BLaER1 treated with 17β-estradiol and CSF1 and Interleukin-3, amounts not matched to agents 10 nM and 100 nM (cell line): ENCODE results near the gene MADD.

ENCODE experiments used
- H3K27ac ChIP-seq, 11 experiments: shearing (Covaris generic); formaldehyde crosslinking; 2 replicates each; pipeline ENCODE4 v1.8.1; 2022
- H3K27me3 ChIP-seq, 11 experiments: shearing (Covaris generic); formaldehyde crosslinking; 2 replicates each; pipeline ENCODE4 v1.8.1; 2022
- H3K36me3 ChIP-seq, 11 experiments: shearing (Covaris generic); formaldehyde crosslinking; 2 replicates each; pipeline ENCODE4 v1.8.1; 2022
- H3K4me1 ChIP-seq, 10 experiments: shearing (Covaris generic); formaldehyde crosslinking; 2 replicates each; pipeline ENCODE4 v1.8.1; 2022
- H3K4me2 ChIP-seq, 11 experiments: shearing (Covaris generic); formaldehyde crosslinking; 2 replicates each; pipeline ENCODE4 v1.8.1; 2022
- H3K4me3 ChIP-seq, 10 experiments: shearing (Covaris generic); formaldehyde crosslinking; 2 replicates each; pipeline ENCODE4 v1.8.1; 2022
- H3K9ac ChIP-seq, 11 experiments: shearing (Covaris generic); formaldehyde crosslinking; 2 replicates each; pipeline ENCODE4 v1.8.1; 2022
- H3K9me3 ChIP-seq, 11 experiments: shearing (Covaris generic); formaldehyde crosslinking; replicated peaks in 1 of 11; 2 replicates each; pipeline ENCODE4 v1.8.1; 2022
- H4K20me1 ChIP-seq, 11 experiments: shearing (Covaris generic); formaldehyde crosslinking; 2 replicates each; pipeline ENCODE4 v1.8.1; 2022
- Cebpa-rat ChIP-seq, 11 experiments: shearing (Covaris generic); IDR thresholded peaks; 2 replicates each; pipeline ENCODE4 v1.8.1; 2022

MADD gene

DNA sequence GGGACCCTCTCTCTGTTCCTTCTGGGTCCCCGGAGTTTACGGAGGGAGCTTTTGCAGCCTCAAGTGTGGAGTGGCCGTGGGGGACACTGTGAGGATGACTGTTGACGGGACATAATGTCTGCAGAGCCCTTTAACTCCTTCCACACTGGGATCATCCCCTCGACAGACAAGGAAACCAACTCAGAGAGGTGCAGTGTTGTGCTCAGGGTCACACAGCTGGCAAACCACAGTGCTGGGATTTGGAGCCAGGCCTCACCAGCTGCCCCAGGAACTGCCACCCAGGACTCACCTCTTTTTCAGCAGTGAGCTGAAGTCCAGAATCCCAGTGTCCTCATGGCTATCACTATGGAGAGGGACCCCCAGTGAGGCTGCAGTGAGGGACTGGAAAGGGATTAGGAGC lies 77.2 kb downstream of the MADD start:
- peak overlapping the region in 2 of 11 experiments; percentile 9 to 28; a peak in 1 of 22 replicates for H3K27ac ChIP-seq
- TF ChIP-seq Cebpa-rat (IDR thresholded peaks at IDR 0.05): no peak

GRCh38 chr11:47348131-47348802 lies 78.3 kb downstream of the MADD start:
- peak overlapping the region in 2 of 11 experiments; percentile 17 to 18; a peak in 2 of 22 replicates for H3K9ac ChIP-seq
- peak overlapping the region in 2 of 11 experiments; percentile 7 to 25; a peak in 3 of 22 replicates for H3K27ac ChIP-seq
- no peak for TF ChIP-seq Cebpa-rat (IDR thresholded peaks at IDR 0.05)
- no peaks in the 10 kb centered on the region for H3K27me3 ChIP-seq
- no peaks in the 10 kb centered on the region; a peak in 2 of 22 replicates for H3K36me3 ChIP-seq
- no peak overlapping the region for H3K4me3 ChIP-seq
- H3K4me2 ChIP-seq: no peak overlapping the region
- H4K20me1 ChIP-seq: peaks cover 0 to 40% (median 0%) of the 10 kb centered on the region in 11 experiments; a peak in 7 of 22 replicates
- H3K4me1 ChIP-seq: peaks cover 0 to 41% (median 32%) of the 10 kb centered on the region in 10 experiments; a peak in 15 of 20 replicates
- no peaks in the 10 kb centered on the region for H3K9me3 ChIP-seq

More for the DNA sequence above, 77.2 kb downstream of the MADD start:
- Histone ChIP-seq H3K4me2 (no peak overlapping the region), H3K4me1 (peaks cover 0 to 30% (median 23%) of the 10 kb centered on the region in 10 experiments; a peak in 15 of 20 replicates), H3K9me3 (no peaks in the 10 kb centered on the region), H3K9ac (peak overlapping the region in 3 of 11 experiments; percentile 4 to 41 (median 15); a peak in 3 of 22 replicates), H3K36me3 (no peaks in the 10 kb centered on the region; a peak in 1 of 22 replicates), H4K20me1 (peaks cover 0 to 28% (median 0%) of the 10 kb centered on the region in 11 experiments; a peak in 7 of 22 replicates), H3K4me3 (no peak overlapping the region), H3K27me3 (no peaks in the 10 kb centered on the region)

GRCh38 chr11:47348859-47349258 lies 78.9 kb downstream of the MADD start:
- Histone ChIP-seq H3K9me3 (no peaks in the 10 kb centered on the region), H3K4me3 (no peak overlapping the region), H3K27me3 (no peaks in the 10 kb centered on the region), H3K27ac (peak overlapping the region in 8 of 11 experiments; percentile 34 to 71 (median 56); a peak in 16 of 22 replicates), H3K4me1 (peaks cover 0 to 42% (median 32%) of the 10 kb centered on the region in 10 experiments; a peak in 15 of 20 replicates), H4K20me1 (peaks cover 0 to 45% (median 0%) of the 10 kb centered on the region in 11 experiments; a peak in 8 of 22 replicates), H3K36me3 (peaks cover 0 to 5% (median under 1%) of the 10 kb centered on the region in 11 experiments; a peak in 13 of 22 replicates), H3K9ac (peak overlapping the region in 6 of 11 experiments; percentile 38 to 50 (median 39); a peak in 8 of 22 replicates), H3K4me2 (no peak overlapping the region)
- 0 out of 22 replicates have a peak, but pooled peaks of 1 of the 11 experiments have one; percentile 10 for TF ChIP-seq Cebpa-rat (IDR thresholded peaks at IDR 0.05)

GRCh38 chr11:47349521-47350095 lies 79.7 kb downstream of the MADD start:
- no peak for TF ChIP-seq Cebpa-rat (IDR thresholded peaks at IDR 0.05)
- Histone ChIP-seq H3K4me3 (no peak overlapping the region), H3K27me3 (no peaks in the 10 kb centered on the region), H4K20me1 (peaks cover 0 to 53% (median 0%) of the 10 kb centered on the region in 11 experiments; a peak in 8 of 22 replicates), H3K9me3 (no peaks in the 10 kb centered on the region), H3K9ac (peak overlapping the region in 5 of 11 experiments; percentile 38 to 50 (median 39); a peak in 5 of 22 replicates), H3K36me3 (peaks cover 3 to 12% (median 8%) of the 10 kb centered on the region in 11 experiments; a peak in 18 of 22 replicates), H3K4me2 (peak overlapping the region in 1 of 11 experiments; percentile 4; a peak in 1 of 22 replicates), H3K27ac (peak overlapping the region in 8 of 11 experiments; percentile 34 to 71 (median 56); a peak in 14 of 22 replicates), H3K4me1 (peaks cover 0 to 42% (median 35%) of the 10 kb centered on the region in 10 experiments; a peak in 15 of 20 replicates)

- H3K9ac ChIP-seq: peak overlapping the region in 7 of 11 experiments; percentile 1 to 62 (median 46); a peak in 6 of 22 replicates
- no peaks in the 10 kb centered on the region for H3K27me3 ChIP-seq
- H3K9me3 ChIP-seq: no peaks in the 10 kb centered on the region
- no peak overlapping the region for H3K4me3 ChIP-seq
- H3K4me2 ChIP-seq: peak overlapping the region in 2 of 11 experiments; percentile 15 to 17; a peak in 1 of 22 replicates
- TF ChIP-seq Cebpa-rat (IDR thresholded peaks at IDR 0.05): no peak
- H3K4me1 ChIP-seq: peaks cover 0 to 42% (median 35%) of the 10 kb centered on the region in 10 experiments; a peak in 15 of 20 replicates
- H4K20me1 ChIP-seq: peaks cover 0 to 60% (median 0%) of the 10 kb centered on the region in 11 experiments; a peak in 8 of 22 replicates
- H3K36me3 ChIP-seq: peaks cover 5 to 18% (median 14%) of the 10 kb centered on the region in 11 experiments; a peak in 21 of 22 replicates
- peak overlapping the region in 9 of 11 experiments; percentile 26 to 67 (median 57); a peak in 15 of 22 replicates for H3K27ac ChIP-seq
These were observed 80.4 kb downstream of the MADD start for GRCh38 chr11:47350315-47350714.

DNA sequence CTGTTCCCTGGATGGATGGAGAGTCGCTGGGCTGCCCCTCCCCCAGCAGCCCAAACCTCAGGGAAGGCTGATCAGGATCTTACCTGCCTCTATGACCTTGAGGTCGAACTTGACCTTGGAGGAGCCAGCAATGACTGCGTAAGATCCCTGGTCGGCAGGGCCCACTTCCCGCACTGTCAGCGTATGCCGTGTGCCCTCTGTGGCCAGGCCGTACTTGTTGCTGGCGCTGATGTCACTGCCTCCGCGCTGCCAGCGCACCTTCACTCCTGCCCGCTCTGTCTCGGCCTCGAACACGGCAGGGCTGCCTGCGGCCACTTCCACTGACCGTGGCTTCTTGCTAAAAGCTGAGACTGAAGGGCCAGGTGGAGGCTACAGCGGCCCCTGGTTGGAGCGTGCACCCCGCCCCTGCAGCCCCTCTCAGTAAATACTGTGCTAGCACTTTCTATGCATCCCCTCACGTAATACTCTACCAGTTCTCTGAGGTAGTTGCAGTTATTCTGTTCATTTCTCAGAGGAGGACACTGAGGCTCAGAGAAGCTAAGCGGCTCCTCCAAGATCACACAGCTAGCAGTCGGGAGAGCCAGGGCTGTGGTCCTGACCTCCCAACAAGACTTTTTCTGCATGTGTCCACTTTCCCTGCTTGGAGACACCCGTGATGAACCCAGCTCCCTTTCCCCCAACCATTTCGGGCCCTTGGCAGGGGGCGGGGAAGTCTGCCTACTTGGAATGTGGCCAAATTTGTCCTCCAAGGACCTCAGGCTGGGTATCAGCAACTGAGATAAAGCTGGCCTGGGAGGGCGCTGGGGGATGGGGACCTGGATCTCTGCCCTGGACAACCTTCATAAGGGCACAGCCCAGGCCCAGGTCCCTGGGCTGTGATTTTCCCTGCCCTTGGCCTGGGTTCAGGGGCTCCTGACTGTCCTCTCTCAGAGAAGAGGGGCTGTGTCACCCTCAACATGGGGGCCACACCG lies 81.5 kb downstream of the MADD start:
- peak overlapping the region in 8 of 11 experiments; percentile 25 to 62 (median 47); a peak in 13 of 22 replicates for H3K9ac ChIP-seq
- H3K27me3 ChIP-seq: no peaks in the 10 kb centered on the region
- no peak overlapping the region for H3K4me3 ChIP-seq
- TF ChIP-seq Cebpa-rat (IDR thresholded peaks at IDR 0.05): no peak
- peaks cover 14 to 30% (median 25%) of the 10 kb centered on the region in 11 experiments for H3K36me3 ChIP-seq
- H3K27ac ChIP-seq: peak overlapping the region in 10 of 11 experiments; percentile 16 to 67 (median 54); a peak in 19 of 22 replicates
- H3K4me2 ChIP-seq: peak overlapping the region in 4 of 11 experiments; percentile 1 to 17 (median 15); a peak in 2 of 22 replicates
- no peaks in the 10 kb centered on the region for H3K9me3 ChIP-seq
- H4K20me1 ChIP-seq: peaks cover 0 to 71% (median 0%) of the 10 kb centered on the region in 11 experiments; a peak in 8 of 22 replicates
- peaks cover 0 to 46% (median 35%) of the 10 kb centered on the region in 10 experiments; a peak in 15 of 20 replicates for H3K4me1 ChIP-seq

DNA sequence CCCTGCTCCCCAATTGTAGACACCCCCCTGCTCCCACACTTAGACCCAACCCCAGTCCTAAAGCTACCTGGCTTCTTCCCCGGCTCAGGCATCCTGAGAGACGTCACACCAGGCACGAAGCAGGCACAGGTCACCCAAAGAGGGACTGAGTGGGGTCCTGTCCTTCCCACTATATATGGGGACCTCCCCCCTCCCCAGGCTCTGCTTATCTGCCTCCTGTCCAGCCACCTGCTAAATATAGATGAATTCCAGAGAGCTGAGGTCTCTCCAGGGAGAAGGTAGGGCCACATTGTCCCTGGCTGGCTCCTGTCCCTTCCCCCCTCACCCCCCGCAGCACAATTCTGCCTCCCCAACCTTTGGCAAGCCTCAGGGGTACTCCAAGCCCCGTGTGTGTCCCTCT lies 82.6 kb downstream of the MADD start, which contains the start of gene MYBPC3:
Gene MYBPC3, minus strand, starts transcription at position 147 of the 400 bp plus-strand sequence. Its CDS starts 55 bp downstream, at position 92.
- H3K4me1 ChIP-seq: peaks cover 0 to 58% (median 38%) of the 10 kb centered on the region in 10 experiments; a peak in 15 of 20 replicates
- peak within 1 kb of the TSS in 10 of 11 experiments; percentile 16 to 68 (median 55); a peak in 19 of 22 replicates for H3K27ac ChIP-seq
- TF ChIP-seq Cebpa-rat (IDR thresholded peaks at IDR 0.05): no peak
- no peaks in the 10 kb centered on the region for H3K9me3 ChIP-seq
- H3K4me3 ChIP-seq: no peak within 1 kb of the TSS
- H3K9ac ChIP-seq: peak within 1 kb of the TSS in 8 of 11 experiments; percentile 25 to 62 (median 45); a peak in 10 of 22 replicates
- H3K27me3 ChIP-seq: no peaks in the 10 kb centered on the region
- H3K4me2 ChIP-seq: peak within 1 kb of the TSS in 1 of 11 experiments; percentile 1; a peak in 1 of 22 replicates
- H4K20me1 ChIP-seq: peaks cover 0 to 82% (median 0%) of the 10 kb centered on the region in 11 experiments; a peak in 8 of 22 replicates
- peaks cover 21 to 41% (median 37%) of the 10 kb centered on the region in 11 experiments for H3K36me3 ChIP-seq
